Smooth muscle cell (in vitro differentiated cells): ENCODE measurements around the gene ADAP1. TPM values are rescaled to one million over a fixed set of nuclear protein-coding genes. Genes with fewer than 3 reads are reported as not detected.

Experiments used
- DNase-seq: peaks from one replicate; lab custom pipeline; 2025; ENCODE audit not compliant: unreplicated experiment; lab: John Stamatoyannopoulos, UW
- H2AFZ ChIP-seq: fragments of 200-600 bp; sonication (generic); 2 replicates; pipeline ENCODE4 v1.6.0; 2016; ENCODE audit warnings: antibody characterized with exemption, low read depth, mild to moderate bottlenecking
- H3F3A ChIP-seq: fragments of 200-600 bp; sonication (generic); 2 replicates; pipeline ENCODE4 v1.6.0; 2017; ENCODE audit warnings: antibody characterized with exemption, low read depth
- H3K27ac ChIP-seq: fragments of 200-600 bp; sonication (generic); 2 replicates; pipeline ENCODE4 v1.5.1; 2016; ENCODE audit warnings: low read depth, mild to moderate bottlenecking
- H3K27me3 ChIP-seq: fragments of 200-600 bp; sonication (generic); 2 replicates; pipeline ENCODE4 v1.6.1; 2016; ENCODE audit warnings: low read depth, mild to moderate bottlenecking
- H3K36me3 ChIP-seq: fragments of 200-600 bp; sonication (generic); 2 replicates; pipeline ENCODE4 v1.5.1; 2016; ENCODE audit warnings: low read depth
- H3K4me1 ChIP-seq: fragments of 200-600 bp; sonication (generic); 2 replicates; pipeline ENCODE4 v1.5.1; 2016; ENCODE audit warnings: low read depth
- H3K4me2 ChIP-seq: fragments of 200-600 bp; sonication (generic); 2 replicates; pipeline ENCODE4 v1.6.0; 2016; ENCODE audit warnings: mild to moderate bottlenecking
- H3K4me3 ChIP-seq: fragments of 200-600 bp; sonication (generic); 2 replicates; pipeline ENCODE4 v1.5.1; 2016; ENCODE audit warnings: mild to moderate bottlenecking
- H3K79me2 ChIP-seq: fragments of 200-600 bp; sonication (generic); 2 replicates; pipeline ENCODE4 v1.6.0; 2016; ENCODE audit warnings: low read depth, mild to moderate bottlenecking
- H3K9ac ChIP-seq: fragments of 200-600 bp; sonication (generic); 2 replicates; pipeline ENCODE4 v1.6.0; 2016; ENCODE audit warnings: low read depth
- H3K9me3 ChIP-seq: fragments of 200-600 bp; sonication (generic); replicated peaks from 2 replicates; pipeline ENCODE4 v1.5.1; 2016; ENCODE audit warnings: low read depth
- H4K20me1 ChIP-seq: fragments of 200-600 bp; sonication (generic); 2 replicates; pipeline ENCODE4 v1.6.0; 2016; ENCODE audit warnings: low read depth
- WGBS: methylation state at CpG from one replicate; pipeline ENCODE4 v1.1.7; 2016; ENCODE audit warnings: low lambda C conversion rate; 5-methylcytosine and 5-hydroxymethylcytosine counted together
- polyA plus RNA-seq: library from polyadenylated mRNA; unstranded; fragments of >200 nt; fragmentation: Nextera tagmentation; extraction: Ambion mirVana; gene quantifications from 2 replicates; pipeline ENCODE4 v1.2.1, GENCODE V29; 2016
- total RNA-seq: library from RNA; depleted of rRNA; stranded (reverse); fragments of >200 nt; gene quantifications from 2 replicates; pipeline ENCODE4 v1.2.3, GENCODE V29; 2014
- TF ChIP-seq, protein P1 (sequence below): fragments of 200-600 bp; sonication (generic); IDR thresholded peaks from 2 replicates; pipeline ENCODE4 v1.5.1; 2017; ENCODE audit warnings: borderline replicate concordance, mild to moderate bottlenecking, antibody characterized with exemption; ENCODE audit not compliant: insufficient read depth, poor library complexity, severe bottlenecking

ADAP1 gene
- total and polyA plus RNA-seq, 2 experiments from 2014 or later, result 1.3 to 2.0 TPM

DNA sequence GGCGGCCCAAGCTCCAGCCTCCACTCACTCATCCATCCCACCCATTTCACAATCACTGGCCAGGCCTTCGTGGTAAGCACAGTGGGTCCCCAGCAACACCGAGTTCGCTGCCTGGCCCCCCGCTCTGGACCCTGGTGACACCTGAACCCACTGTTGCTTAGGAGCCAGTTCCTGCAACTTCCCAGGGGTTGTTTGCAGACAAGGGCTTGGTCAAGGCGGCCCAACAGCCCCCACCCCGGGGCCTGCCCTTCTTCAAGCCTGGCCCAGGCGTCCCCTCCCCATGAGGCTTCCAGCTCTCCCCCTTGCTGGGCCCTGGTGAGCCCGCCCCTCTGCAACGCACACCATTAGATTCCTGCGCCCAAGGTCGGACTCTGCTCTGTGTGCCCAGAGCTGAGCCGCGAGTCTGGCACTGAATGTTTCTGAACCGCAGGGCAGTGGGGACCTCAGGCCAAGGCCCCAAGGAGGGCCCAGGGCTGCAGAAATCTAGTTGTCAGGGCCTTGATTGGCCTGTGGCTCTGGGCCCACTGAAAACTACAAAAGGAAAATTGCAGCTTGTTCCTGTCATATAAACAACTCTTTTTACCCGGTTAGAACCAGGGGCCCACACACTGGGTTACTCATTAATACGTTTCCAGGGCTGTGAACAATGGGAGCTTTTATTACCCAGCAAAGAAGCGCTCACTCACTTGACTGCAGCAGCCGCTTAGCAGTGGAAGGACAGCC is 23.0 kb upstream of the ADAP1 start:
- Histone ChIP-seq H3K79me2 (peaks cover 24% of the 10 kb centered on the region), H3F3A (no peaks in the 10 kb centered on the region), H3K27ac (no peak overlapping the region), H3K4me3 (no peak overlapping the region), H4K20me1 (peaks cover 24% of the 10 kb centered on the region), H3K9ac (no peak overlapping the region), H2AFZ (no peak overlapping the region), H3K9me3 (no peaks in the 10 kb centered on the region), H3K27me3 (no peaks in the 10 kb centered on the region), H3K4me2 (no peak overlapping the region), H3K4me1 (peaks cover 11% of the 10 kb centered on the region), H3K36me3 (peaks cover 5% of the 10 kb centered on the region)
- 76% methylated on average over 18 of the region's 19 CpGs for WGBS
- TF ChIP-seq, protein P1, sequence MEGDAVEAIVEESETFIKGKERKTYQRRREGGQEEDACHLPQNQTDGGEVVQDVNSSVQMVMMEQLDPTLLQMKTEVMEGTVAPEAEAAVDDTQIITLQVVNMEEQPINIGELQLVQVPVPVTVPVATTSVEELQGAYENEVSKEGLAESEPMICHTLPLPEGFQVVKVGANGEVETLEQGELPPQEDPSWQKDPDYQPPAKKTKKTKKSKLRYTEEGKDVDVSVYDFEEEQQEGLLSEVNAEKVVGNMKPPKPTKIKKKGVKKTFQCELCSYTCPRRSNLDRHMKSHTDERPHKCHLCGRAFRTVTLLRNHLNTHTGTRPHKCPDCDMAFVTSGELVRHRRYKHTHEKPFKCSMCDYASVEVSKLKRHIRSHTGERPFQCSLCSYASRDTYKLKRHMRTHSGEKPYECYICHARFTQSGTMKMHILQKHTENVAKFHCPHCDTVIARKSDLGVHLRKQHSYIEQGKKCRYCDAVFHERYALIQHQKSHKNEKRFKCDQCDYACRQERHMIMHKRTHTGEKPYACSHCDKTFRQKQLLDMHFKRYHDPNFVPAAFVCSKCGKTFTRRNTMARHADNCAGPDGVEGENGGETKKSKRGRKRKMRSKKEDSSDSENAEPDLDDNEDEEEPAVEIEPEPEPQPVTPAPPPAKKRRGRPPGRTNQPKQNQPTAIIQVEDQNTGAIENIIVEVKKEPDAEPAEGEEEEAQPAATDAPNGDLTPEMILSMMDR, result no peak
- no peak for DNase-seq

DNA sequence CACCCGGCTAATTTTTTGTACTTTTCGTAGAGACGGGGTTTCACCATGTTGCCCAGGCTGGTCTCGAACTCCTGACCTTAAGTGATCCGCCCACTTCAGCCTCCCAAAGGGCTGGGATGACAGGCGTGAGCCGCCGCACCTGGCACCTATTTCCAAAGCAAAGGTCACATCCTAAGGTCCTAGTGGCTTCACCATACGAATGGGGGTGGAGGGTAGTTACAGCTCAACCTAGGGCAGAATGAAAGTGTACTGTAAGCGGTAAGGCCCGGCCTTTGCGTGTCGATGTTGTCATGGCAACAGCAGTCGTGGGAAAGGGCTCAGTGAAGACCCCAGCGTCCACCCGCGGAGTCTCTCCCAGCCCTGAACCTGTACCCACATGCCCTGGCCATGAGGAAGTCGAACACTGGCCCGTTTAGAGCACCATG is 22.4 kb upstream of the ADAP1 start:
- 86% methylated on average over 19 of the region's 19 CpGs for WGBS
- H4K20me1 ChIP-seq, result peaks cover 30% of the 10 kb centered on the region
- no peaks in the 10 kb centered on the region for H3K27me3 ChIP-seq
- no peak overlapping the region for H3K4me3 ChIP-seq
- H3K4me1 ChIP-seq, result peaks cover 11% of the 10 kb centered on the region
- no peak overlapping the region for H2AFZ ChIP-seq
- no peak overlapping the region for H3K4me2 ChIP-seq
- DNase-seq, result no peak
- no peaks in the 10 kb centered on the region for H3F3A ChIP-seq
- H3K9ac ChIP-seq, result no peak overlapping the region
- H3K79me2 ChIP-seq, result peaks cover 29% of the 10 kb centered on the region
- no peak overlapping the region for H3K27ac ChIP-seq
- H3K9me3 ChIP-seq, result no peaks in the 10 kb centered on the region
- H3K36me3 ChIP-seq, result peaks cover 5% of the 10 kb centered on the region
- TF ChIP-seq, protein P1, result no peak

- no peak for DNase-seq
- peak overlapping the region; percentile 93 for H3K4me2 ChIP-seq
- no peaks in the 10 kb centered on the region for H3F3A ChIP-seq
- H3K4me3 ChIP-seq, result peak overlapping the region; percentile 99
- H3K9me3 ChIP-seq, result no peaks in the 10 kb centered on the region
- no peak overlapping the region for H3K27ac ChIP-seq
- H3K27me3 ChIP-seq, result no peaks in the 10 kb centered on the region
- WGBS, result 55% methylated on average over 25 of the region's 28 CpGs
- no peak overlapping the region for H3K9ac ChIP-seq
- peaks cover 5% of the 10 kb centered on the region for H3K36me3 ChIP-seq
- H4K20me1 ChIP-seq, result peaks cover 40% of the 10 kb centered on the region
- H3K79me2 ChIP-seq, result peaks cover 38% of the 10 kb centered on the region
- TF ChIP-seq, protein P1, result no peak
- H2AFZ ChIP-seq, result no peak overlapping the region
- H3K4me1 ChIP-seq, result peaks cover 11% of the 10 kb centered on the region
Measured at GRCh38 chr7:975702-976473, 21.4 kb upstream of the ADAP1 start.
